Measurements from ENCODE around the gene ABLIM2. TPM values are rescaled to one million over a fixed set of nuclear protein-coding genes. Genes with fewer than 3 reads are reported as not detected.

Gene ABLIM2
- total and polyA plus RNA-seq, 10 of the 15 experiments (the other 5 are each of a cell fraction or from before 2014, with no cell fraction given) = 0.03 to 0.15 (median 0.05) TPM; not detected in 7

- no peak overlapping the region for H3K27ac ChIP-seq (ENCODE audit: control insufficient read depth, insufficient read depth)
- WGBS (ENCODE audit: insufficient coverage, insufficient replicate concordance, low lambda C conversion rate, missing lambda C conversion rate) = 21% methylated on average over 6 of the region's 6 CpGs
- ChIA-PET CTCF (interaction anchor here (1.3 kb wide), 1 partner anchor 11 kb away, joined by 3 read pairs; no protein-coding TSS in a partner anchor), SMC1A (ENCODE audit: uncharacterized antibody, unreplicated experiment) (no interaction called here), POLR2A (no interaction called here), RAD21 (ENCODE audit: unreplicated experiment) (no interaction called here)
- in situ Hi-C loops (cut with MboI) (no loop called here), intact Hi-C loops (cut with micrococcal nuclease; ENCODE audit: unreplicated experiment) (no loop called here)
- BruUV-seq (replicated peaks) = no TSS peak
- no peak overlapping the region for H2AFZ ChIP-seq (ENCODE audit: control insufficient read depth, low read depth, low read length)
- H3K4me2 ChIP-seq (ENCODE audit: control insufficient read depth, insufficient read depth) = no peak overlapping the region
- H3K27me3 ChIP-seq (replicated peaks in 1 of 2; ENCODE audit: control insufficient read depth in 2 of 2, insufficient read depth in 2 of 2, low read length in 1 of 2) = no peaks in the 10 kb centered on the region
- ATAC-seq (no peak), DNase-seq (ENCODE audit: low read depth, low spot score) (no peak), FAIRE-seq (no peak)
- H4K20me1 ChIP-seq (ENCODE audit: control insufficient read depth, insufficient read depth) = no peaks in the 10 kb centered on the region
- no peak overlapping the region for H3K4me3 ChIP-seq
- no peaks in the 10 kb centered on the region; the same call in 1 of the 2 replicates for H3K4me1 ChIP-seq (ENCODE audit: control insufficient read depth, insufficient read depth, low read length)
- H3K9me3 ChIP-seq (replicated peaks; ENCODE audit: control insufficient read depth, insufficient read depth, low read length) = peaks cover 8% of the 10 kb centered on the region; the same call in 2 of the 3 replicates
- H3K9ac ChIP-seq (ENCODE audit: control insufficient read depth, insufficient read depth, low read length) = no peak overlapping the region
- TF ChIP-seq ZBTB40 (IDR thresholded peaks at IDR 0.05; ENCODE audit: borderline replicate concordance) (no peak), NFIC (IDR thresholded peaks at IDR 0.05; ENCODE audit: low read depth, low read length) (no peak), RAD51 (IDR thresholded peaks at IDR 0.05) (no peak), YBX1 (IDR thresholded peaks at IDR 0.05) (no peak), DPF2 (IDR thresholded peaks at IDR 0.05) (no peak), CEBPB (IDR thresholded peaks at IDR 0.05; ENCODE audit: borderline replicate concordance in 1 of 2, low read depth in 2 of 2, low read length in 2 of 2) (no peak), SREBF1 (IDR thresholded peaks at IDR 0.05; ENCODE audit: low read length) (no peak), RELA (IDR thresholded peaks at IDR 0.05; ENCODE audit: borderline replicate concordance, partially characterized antibody) (no peak), ASH2L (IDR thresholded peaks at IDR 0.05; ENCODE audit: borderline replicate concordance, low read depth) (no peak), EZH2 (IDR thresholded peaks at IDR 0.05; ENCODE audit: borderline replicate concordance, control insufficient read depth, low read depth, low read length) (no peak), SMC3 (IDR thresholded peaks at IDR 0.05; ENCODE audit: borderline replicate concordance, low read length) (no peak)
- no peaks in the 10 kb centered on the region for H3K79me2 ChIP-seq (ENCODE audit: control insufficient read depth, insufficient read depth, low read length)
- H3K36me3 ChIP-seq (ENCODE audit: control insufficient read depth in 2 of 2, insufficient read depth in 2 of 2, low read length in 1 of 2) = no peaks in the 10 kb centered on the region
These were observed 6.8 kb upstream of the ABLIM2 start for GRCh38 chr4:8165374-8165896.
